ENCODE data around the gene SOWAHA.
"Not testable (repeated sequence)": the region's sequence is repeated elsewhere in the genome, so short reads cannot be mapped to it uniquely, and the experiment has no call there.

- TF ChIP-seq, protein P1, sequence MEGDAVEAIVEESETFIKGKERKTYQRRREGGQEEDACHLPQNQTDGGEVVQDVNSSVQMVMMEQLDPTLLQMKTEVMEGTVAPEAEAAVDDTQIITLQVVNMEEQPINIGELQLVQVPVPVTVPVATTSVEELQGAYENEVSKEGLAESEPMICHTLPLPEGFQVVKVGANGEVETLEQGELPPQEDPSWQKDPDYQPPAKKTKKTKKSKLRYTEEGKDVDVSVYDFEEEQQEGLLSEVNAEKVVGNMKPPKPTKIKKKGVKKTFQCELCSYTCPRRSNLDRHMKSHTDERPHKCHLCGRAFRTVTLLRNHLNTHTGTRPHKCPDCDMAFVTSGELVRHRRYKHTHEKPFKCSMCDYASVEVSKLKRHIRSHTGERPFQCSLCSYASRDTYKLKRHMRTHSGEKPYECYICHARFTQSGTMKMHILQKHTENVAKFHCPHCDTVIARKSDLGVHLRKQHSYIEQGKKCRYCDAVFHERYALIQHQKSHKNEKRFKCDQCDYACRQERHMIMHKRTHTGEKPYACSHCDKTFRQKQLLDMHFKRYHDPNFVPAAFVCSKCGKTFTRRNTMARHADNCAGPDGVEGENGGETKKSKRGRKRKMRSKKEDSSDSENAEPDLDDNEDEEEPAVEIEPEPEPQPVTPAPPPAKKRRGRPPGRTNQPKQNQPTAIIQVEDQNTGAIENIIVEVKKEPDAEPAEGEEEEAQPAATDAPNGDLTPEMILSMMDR (IDR thresholded peaks at IDR 0.05 in 2 of 3, conservative IDR thresholded peaks at IDR 0.05 in 1 of 3; ENCODE audit: control insufficient read depth in 2 of 3, extremely low read depth in 1 of 3, insufficient read depth in 1 of 3, low read depth in 3 of 3, low read length in 3 of 3) = not testable (repeated sequence)
- not testable (repeated sequence) for TF ChIP-seq TARDBP (IDR thresholded peaks at IDR 0.05; ENCODE audit: borderline replicate concordance); CBX5 (IDR thresholded peaks at IDR 0.05; ENCODE audit: low read depth); MXI1 (IDR thresholded peaks at IDR 0.05; ENCODE audit: low read depth, low read length); CHD2 (IDR thresholded peaks at IDR 0.05; ENCODE audit: borderline replicate concordance, low read depth, low read length); ZBTB40 (IDR thresholded peaks at IDR 0.05; ENCODE audit: borderline replicate concordance)
Measured at GRCh38 chr5:132805872-132806271, 7.2 kb upstream of the SOWAHA start.

Measured in GM12878 (cell line).